ENCODE data around the gene ITFG1.

Gene ITFG1

GRCh38 chr16:47317465-47318240, 143.2 kb downstream of the ITFG1 start:
- DNase-seq, result no peak

DNA sequence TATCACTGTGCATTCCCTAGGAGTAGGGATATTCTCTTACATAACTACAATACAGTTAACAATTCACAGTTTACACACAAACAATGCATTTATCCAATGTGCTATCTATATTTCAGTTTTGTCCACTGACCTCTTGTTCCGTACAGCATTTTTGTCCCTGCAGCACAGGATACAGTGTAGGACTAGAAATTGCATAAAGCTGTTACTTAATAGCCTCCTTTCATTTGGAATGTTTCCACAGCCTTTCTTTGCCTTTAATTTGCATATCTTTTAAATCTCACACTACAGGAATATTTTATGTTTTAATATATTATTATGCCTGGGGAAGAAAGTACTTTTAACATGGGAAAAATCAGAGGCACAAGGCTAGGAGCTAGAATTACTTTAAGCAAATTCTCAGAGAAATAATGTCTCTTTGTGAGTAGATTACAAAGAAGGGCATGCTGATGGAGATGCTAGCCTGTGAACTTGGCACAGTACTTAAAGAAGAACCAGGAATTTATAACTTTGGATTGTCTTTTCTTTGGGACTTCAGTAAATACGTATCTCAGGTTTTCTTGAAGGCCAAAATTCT, 144.3 kb downstream of the ITFG1 start:
- no peak for DNase-seq

DNA sequence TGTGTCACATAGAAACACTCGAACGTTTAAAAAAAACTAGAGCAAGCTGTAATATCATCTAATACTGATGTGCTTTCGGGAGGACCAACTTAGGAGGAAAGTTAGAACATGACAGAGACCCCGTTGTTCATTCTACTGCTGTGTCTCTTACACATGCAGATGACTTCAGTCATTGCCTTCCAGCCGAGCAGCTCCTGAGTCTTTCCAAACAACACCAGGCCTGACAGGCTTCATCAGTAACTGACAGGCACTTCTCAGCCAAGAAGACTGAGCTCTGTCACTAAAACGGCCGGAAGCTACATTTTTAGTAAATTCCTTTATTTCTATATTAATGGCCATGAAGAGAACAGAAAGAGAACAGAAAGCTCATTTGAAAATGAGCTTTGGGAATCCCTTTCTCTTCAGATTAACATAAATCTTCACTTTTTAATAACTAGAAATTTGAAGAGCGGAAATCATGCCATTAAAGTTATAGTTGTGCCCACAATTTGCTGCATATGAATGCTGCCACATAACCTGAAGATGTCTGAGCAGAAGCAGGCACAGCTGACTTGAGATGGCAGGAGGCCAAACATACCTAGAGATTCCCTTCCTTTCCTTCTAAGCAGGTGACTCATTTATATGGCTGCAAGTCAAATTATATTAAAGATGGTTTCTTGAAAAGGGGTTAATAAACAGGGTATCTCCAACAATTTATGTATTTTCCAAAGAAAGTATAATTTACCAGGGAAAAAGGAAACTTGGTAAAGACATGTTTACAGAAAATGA, 148.9 kb downstream of the ITFG1 start:
- no peak for DNase-seq

DNA sequence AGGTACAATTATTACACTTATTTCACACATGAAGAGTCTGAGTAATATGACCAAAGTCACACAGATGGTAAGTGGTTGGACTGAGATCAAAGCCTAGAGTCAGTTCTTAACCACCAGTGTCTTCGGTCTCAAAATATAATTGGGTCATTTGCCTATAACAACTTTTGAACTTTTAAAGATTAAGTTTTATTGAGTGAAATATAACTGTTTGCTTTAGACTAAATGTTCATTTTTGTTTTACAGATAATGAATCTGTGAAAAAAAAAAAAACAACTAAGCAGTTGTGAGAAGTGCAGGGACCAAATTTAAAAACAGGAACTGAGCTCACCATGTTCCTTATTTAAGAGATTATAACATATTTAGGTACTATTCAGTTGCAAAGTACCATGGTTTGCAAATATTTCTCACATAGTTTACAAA, 150.1 kb downstream of the ITFG1 start:
- DNase-seq, result no peak

GRCh38 chr16:47309581-47310312, 151.1 kb downstream of the ITFG1 start:
- no peak for DNase-seq

GRCh38 chr16:47308601-47309000, 152.3 kb downstream of the ITFG1 start:
- no peak for DNase-seq

GRCh38 chr16:47304563-47304962, 156.3 kb downstream of the ITFG1 start:
- no peak for DNase-seq

- DNase-seq, result no peak
These were observed 161.3 kb downstream of the ITFG1 start for GRCh38 chr16:47299587-47299986.

DNA sequence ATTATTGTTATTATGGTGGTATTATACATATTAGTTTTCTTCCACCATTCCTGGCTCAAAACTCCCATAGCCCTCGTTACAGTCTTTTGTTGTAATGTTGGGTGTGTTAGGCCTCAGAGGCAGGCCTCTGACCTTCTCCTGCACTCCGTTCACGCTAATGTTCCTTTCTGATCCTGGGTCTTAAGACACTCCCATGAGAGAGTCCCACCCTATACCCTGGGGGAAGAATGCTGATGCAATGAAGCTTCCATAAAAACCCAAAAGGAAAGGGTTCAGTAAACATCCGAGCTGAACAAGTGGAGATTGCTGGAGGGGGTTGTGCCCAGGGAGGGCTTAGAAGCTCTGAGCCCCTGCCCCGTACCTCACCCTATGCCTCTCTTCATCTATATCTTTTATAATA, 175.9 kb downstream of the ITFG1 start:
- no peak for DNase-seq

DNA sequence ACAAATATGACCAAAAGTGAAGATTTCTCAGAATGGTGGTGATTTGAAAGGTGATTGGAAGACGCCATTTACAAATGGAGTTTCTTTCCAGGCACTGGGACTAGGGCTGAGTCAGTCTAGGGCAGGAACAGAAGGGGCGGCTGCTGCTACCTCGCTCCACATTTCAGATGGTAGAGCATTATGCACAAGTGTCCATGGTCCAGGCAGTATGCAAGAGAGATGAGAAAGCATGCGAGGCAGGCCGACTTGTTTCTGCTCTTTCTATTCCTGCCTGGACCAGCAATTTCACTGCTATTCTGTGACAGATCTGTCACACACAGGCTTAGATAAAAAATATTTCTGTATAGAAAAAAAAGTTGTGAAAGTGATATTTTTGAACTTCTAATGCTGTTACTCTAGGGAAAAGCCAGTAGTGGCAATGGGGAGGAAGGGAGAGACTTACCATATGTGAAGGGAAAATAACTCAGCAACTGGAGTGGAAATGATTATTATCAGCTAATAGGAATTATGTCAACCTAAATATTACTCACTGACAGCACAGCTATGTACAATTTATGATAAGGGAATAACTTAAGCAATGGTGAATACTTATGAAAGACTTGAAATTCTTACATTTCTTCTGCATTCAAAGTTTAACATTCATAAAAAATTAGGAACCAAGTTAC, 182.4 kb downstream of the ITFG1 start:
- DNase-seq, result no peak

DNA sequence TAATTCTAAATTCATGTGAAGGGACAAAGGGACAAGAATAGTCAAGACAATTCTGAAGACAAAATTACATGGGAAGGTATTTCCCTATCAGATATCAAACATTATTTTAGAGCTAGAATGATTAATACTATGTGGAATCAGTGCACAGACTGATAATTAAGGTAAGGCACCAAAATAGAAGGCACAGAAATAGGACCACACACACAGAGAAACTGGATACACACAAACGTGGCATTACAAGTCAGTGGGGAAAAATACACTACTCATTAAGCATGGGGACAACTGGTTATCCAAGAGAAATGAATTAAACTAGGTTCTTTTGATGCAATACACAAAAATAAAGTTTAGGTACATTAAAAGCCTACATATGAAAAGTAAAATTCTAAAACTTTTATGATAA, 184.3 kb downstream of the ITFG1 start:
- DNase-seq, result no peak

GRCh38 chr16:47262938-47263337, 197.9 kb downstream of the ITFG1 start:
- DNase-seq, result no peak

DNA sequence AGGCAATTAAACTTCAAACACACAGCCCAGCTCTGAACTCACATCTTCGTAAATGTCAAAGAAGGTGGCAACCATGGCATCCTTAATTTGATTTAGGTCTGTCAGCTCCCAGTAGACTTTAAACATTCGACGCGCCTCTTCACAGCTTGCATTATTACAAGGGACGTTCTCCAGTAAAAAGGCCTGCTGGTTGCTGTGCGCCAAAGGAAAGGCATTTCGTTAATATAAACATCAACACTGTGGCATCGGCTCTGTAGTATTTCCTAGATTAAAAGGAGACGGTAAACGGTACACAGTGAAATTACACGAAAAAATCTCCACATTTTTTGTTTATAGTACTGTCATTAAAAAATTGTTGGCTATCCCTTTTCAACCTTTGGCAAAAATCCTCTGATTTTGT, 200.4 kb downstream of the ITFG1 start:
- DNase-seq, result no peak

DNA sequence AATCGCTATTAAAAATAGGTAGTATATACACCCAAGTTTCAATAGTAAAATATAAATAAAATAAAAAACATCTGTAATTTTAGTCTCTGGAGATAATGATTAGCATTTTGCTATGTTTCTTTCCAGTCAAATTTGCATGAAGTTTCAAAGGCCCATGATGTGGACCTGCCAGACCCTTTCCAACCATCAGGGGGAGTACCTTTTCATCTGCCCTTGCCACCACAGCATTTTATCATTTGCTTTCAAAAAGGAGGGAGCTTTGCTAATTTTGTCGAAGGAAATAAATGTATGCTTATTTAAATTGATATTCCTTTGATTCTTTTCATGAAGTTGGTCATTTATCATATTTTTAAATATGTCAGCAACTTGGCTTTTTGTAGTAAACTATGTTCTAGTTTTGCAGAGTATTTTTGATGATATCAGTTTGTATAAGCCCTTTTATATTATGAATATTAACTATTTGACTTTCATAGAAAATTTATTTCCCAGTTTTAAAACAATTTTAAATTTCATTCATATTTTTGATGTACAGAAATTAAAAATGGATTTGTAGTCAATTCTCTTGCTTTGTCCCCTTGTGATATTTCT, 201.9 kb downstream of the ITFG1 start:
- no peak for DNase-seq

DNA sequence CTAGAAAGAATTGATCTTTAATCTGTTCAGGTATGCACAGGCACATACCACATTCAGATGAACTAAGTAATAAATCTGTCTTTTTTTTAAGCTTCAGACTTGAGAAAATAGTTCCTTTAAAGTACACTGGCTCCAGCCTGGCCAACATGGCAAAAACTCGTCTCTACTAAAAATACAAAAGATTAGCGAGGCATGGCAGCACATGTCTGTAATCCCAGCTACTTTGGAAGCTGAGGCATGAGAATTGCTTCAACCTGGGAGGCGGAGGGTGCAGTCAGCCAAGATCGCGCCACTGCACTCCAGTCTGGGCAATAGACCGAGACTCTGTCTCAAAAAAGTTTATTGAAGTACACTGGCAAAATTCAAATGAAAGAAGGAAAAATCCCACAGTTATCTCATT, 206.1 kb downstream of the ITFG1 start:
- DNase-seq, result no peak

GRCh38 chr16:47250983-47251382, 209.9 kb downstream of the ITFG1 start:
- no peak for DNase-seq

DNA sequence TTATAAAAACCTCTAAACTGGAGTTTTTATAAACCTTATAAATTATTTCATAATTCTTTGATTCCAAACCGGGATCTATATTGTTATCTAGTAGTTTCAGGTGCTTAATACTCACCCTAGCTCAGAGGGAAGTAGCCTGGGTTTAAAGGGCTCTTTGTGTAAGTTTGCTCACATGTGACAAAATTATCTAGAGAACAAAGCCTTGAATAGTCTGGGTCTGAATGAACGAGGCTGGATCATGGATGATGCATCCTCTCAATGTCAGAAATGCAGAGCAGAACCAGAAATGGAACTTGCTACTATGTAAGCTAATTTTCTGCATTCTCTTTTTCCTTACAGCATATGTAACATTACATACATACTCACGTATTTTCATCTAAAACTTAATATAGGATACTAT, 213.2 kb downstream of the ITFG1 start:
- DNase-seq, result no peak

DNA sequence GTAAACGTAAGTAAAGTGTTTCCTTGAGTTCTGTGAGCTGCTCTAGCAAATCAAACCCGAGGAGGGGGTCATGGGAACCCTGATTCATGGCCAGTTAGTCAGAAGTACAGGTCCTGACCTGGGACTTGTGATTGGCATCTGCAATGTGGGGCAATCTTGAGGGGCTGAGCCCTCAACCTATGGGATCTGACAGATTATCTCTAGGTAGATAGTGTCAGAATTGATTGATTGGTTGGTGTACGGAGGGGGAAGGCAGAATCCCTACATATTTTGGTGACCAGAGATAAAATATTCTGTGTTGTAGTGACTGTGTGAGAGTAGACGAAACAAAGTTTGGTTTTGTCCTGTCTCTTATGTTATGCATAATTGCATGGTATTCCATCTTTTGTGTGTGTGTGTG, 216.7 kb downstream of the ITFG1 start:
- no peak for DNase-seq

DNA sequence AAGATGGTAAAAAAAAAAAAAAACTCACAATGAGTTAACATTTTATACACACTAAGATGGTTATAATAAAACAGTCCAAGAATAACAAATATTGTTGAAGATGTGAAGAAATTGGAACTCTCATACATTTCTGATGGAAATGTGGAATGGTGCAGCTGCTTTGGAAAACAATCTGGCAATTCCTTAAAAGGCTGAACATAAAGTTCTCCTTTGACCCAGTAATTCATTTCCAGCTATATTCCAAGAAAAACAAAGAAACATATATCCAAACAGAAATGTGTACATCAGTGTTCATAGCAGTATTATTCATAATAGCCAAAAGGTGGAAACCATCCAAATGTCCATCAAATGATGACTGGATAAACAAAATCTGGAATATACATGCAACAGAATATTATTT, 219.8 kb downstream of the ITFG1 start:
- no peak for DNase-seq

DNA sequence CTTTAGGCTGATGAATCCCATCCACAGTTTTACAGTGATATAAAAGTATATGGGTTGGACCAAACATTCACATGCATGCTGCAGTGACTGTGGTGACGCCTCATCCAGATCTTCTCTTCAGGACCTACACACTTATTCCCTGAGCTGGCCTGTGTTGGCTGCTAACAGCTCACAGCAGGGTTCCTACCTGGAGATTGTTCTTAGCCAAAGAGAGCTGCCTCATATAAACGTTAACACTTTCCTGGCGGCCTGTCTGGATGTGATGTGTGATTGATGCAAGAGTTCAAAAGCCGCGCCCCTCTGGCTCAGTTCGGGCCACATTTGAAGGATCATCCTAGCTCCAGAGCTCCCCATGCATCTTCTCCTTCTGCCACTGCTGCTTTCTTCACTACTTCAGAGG, 224.1 kb downstream of the ITFG1 start:
- DNase-seq, result no peak

DNA sequence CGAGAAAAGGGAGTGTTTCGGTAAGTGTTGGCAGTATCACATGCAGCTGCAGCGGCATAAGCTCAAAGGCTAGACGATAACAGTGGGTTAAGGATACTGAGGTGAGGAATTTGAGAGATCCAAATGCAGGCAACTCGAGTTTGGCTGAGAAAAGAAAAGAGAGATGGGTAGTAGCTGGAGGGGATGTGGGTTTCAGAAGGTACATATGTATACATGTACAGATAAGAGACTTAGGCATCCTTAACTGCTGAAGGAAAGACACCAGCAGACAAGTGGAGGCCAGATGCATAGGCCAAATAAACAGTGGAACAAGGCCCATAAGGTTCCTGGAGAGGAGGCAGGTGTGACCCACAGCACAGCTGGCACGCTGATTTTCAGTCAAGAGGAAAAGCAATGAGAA, 230.6 kb downstream of the ITFG1 start:
- DNase-seq, result peak; percentile 90

Measured in SHP77 treated with DMSO at 0.1 percent for 48 hours (cell line).